SKM-1 (cell line): ENCODE data around the gene NACC2.
A peak's percentile ranks its signal among the peaks of the same experiment; 100 is the strongest.

Source experiments
- DNase-seq: peaks from one replicate; lab custom pipeline; 2025; ENCODE audit not compliant: unreplicated experiment; lab: John Stamatoyannopoulos, UW

NACC2 gene

DNA sequence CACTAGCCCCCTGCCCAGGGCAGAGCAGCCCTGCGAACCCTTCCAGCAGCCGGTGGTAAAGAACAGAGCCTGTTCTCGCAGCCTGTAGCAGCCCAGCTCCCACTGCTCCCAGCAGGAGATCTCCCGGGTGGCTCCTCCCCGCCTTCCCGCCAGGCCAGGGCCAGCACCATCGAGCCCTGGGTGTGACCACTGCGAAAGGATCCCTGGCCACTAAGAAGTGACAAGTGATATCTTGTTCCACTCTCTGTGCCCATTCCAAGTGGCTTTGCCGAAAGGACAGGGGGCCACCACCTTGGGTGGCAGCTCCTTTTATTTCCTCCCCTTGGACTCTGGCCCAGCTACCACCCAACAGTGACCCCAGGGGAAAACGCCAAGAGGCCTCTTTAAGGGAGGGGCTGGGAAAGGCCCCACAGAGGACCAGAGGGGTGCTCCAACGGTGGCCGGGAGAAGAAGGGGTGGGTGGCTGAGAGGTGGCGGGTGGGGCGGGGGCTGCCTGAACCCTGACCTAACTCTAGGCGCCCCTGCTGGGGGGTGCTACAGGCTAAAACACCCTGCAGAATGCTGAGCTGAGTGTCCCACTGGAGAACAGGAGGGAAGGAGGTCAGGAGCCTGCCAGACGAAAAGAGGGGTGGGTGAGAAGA lies 1.6 kb downstream of the NACC2 start:
- DNase-seq, result no peak

DNA sequence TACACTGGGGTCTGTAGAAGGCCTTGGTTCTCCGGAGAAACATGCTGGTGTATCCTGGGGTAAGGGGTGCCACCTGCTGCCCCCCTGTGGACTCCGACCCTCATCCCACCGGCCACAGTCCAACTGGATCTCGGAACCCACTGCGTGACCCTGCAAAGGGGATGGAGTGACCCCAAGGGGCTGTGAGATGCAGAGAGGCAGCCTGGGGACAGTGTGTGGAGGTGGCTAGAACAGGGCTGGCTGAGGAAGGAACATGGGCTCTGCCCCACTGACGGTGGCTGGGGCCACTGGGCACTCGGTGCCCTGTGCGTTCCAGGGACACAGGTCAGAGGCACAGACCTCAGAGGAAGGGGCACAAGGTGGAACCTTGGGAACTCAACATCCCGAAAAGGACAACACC lies 2.3 kb downstream of the NACC2 start:
- no peak for DNase-seq

DNA sequence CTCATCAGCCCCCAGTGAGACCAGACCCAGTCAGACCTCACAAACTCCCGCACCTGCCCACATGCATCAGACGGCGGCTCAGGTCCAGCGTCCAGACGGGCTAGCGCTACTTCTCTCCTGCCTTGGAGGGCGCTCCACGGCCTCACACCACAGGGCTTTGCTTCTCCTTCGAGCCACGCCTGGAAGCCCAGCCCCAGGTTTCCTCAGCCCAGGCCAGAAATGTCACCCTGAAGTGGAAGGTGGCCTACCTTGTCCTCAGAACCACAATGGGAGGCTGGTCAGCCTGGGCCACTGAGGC lies 2.8 kb downstream of the NACC2 start:
- DNase-seq, result no peak

DNA sequence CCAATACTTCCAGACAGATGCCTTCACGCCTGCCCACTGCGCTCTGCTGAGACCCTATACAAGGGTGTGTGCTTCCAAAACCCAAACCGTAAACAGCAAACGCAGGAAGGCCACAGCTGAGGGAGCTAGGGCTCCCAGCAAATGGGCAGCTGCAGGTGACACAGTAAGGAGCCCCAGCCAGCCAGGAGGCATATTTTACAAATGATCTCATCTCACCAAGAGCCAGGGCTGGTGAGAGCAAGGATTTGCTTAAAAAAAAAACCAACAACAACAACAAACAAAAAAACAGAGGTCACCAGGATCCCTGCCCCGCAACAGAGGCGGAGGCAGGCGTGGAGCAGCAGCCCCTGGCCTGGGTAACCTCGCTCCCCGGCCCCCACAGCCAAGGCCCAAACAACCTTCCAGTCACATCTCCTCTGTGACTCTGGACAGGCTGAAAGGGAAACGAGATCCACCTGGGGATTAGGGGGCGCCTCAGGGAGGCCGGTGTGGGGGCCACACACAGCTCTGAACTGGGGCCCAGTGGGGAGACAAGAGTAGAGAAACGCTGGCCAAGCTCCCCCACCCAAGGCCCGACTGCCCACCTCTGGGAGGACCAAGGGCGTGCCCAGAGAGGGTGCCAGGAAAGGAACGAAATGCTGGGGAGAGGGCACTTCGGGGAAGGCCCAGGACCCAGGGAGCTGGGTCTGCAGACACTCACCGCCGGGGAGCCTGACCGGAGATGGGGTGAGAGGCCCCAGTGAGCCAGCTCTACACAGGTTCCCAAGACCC lies 3.3 kb downstream of the NACC2 start:
- no peak for DNase-seq

DNA sequence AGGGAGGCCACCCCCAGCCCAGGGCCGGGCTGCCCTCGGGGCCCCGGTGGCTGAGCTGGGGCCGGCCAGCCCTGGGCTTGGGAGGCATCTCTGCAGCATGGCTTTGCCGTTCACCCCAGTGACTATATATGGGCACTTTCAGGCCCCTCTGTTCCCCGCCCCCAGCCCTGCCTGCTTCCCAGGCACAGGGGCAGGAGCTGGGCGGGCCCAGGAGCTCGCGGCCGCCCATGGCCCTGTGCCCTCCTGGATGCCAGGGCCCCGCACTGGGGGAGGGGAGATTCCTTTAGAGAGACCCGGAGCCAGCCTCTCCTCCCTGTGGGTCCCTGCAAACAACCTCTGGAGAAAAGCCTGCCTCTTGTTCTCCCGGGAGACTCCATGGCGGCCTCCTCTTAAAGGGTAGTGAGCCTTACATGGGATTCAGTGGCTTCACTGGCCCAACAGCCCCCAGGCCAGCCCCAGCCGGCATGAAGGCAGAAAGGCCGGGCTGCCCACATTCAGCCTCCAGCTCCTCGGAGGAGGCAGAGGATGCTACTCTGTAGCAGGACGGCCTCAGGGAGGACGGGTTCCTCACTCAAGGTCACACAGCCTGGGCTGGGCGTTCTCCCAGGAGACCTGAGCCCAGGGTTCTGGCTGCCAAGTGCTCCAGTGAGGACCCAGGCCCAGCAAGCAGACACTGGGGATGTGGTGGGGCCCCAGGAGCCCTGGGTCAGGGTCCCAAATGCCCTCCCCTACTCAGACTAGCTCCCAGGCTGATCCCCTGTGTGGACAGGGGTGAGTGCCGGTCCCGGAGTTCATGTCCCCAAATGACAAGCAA lies 4.1 kb downstream of the NACC2 start:
- no peak for DNase-seq

DNA sequence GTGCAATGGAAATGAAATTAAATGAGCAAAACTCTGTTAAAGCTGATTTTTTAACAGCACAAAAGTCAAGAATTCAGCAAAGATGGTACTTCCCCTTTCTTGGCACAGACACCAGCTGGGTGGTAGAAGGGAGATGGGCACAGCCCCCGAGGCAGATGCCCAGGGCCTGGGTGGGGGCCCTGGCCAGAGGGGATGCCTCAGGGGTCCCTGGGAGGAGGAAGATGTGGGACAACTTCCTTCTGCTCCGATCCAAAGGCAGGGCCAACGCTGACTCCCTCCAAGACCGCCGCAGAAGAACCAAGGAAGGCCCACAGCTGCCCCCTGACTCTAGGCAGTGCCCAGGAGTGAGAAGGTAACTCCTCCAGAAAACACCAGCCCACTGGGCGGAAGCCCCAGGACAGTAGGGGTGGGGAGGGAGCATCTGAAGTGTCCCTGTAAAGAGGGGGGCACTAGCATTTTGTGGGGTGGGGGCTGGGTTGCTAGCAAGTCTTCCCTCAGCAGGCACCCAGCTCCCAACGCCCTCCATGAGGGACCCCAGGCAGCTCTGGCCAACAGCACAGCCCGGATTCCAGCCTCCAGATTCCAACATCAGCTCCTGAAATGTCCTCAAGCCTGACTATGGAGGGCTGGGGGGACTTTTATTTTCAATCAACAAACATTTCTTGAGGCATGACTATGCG lies 4.9 kb downstream of the NACC2 start:
- no peak for DNase-seq

DNA sequence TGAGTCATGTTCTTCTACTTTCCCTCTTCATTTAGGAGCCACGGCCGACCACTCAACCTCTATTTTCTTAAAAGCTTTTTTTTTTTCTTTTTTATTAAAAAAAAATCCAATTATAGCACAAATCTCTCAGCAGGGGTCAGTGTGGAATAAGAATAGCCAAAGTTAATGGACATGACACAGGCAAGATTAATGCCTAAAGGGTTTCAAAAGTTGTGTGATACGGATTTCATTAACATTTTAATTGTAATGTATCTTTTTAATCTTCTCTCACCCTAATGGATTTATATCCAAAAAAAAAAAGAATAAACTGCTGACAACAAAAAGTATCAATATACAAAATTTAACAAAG lies 5.4 kb downstream of the NACC2 start:
- DNase-seq, result no peak

DNA sequence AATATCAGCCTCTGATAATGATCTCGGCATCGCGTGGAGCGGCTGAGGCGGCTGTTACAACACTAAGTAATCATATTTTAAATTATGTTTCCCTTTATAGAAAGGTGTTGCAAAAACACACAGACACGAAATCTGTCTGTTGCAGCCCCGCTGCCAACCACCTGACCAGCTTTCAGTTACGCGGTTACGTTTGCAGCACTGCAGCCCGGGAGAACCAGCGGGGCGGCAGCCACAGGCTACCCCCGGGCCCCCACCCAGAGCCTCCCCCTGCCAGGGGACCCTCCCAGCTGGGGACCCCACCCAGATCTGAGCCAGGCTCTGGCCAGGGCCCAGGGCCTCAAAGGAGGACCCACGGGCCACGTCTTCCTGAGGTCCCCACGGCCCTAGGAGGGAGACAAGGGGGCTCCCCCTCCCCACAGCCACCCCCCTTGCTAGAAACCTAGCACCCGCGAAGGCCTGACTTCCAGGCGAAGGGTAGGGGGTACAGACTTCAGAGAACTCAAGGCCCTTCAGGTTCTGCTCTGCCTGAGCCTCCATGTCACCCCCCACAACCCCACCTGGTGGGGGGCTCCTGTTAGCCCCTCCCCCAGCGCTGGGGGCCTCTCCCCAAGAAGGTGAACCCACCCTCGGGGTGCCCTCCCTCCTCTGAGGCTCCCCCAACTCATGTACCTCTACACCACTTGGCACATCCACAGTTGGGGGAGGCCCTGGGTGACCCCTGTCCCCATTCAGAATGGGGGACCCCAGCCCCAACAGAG lies 6.0 kb downstream of the NACC2 start:
- DNase-seq, result peak; percentile 42

DNA sequence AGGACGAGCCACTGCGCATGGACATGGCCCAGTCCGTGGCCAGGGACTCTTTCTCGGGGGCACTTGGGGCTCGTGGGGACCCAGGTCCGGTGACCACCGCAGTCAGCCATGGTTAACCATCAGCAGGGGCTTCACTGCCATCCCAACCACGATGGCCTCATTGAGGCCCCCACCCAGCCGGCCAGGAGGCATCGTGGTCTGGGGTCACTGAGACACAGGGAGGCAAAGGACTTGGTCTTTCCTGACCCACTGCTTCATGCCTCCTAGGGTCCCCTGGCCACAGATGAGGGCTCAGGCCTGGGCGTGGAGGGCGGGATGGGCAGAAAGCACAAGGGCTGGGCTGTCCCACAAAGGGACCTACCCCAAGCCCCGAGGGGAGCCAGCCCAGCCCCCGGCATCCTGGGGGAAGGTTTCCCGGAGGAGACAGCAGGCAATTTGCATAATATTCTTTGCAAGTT lies 6.6 kb downstream of the NACC2 start:
- no peak for DNase-seq

DNA sequence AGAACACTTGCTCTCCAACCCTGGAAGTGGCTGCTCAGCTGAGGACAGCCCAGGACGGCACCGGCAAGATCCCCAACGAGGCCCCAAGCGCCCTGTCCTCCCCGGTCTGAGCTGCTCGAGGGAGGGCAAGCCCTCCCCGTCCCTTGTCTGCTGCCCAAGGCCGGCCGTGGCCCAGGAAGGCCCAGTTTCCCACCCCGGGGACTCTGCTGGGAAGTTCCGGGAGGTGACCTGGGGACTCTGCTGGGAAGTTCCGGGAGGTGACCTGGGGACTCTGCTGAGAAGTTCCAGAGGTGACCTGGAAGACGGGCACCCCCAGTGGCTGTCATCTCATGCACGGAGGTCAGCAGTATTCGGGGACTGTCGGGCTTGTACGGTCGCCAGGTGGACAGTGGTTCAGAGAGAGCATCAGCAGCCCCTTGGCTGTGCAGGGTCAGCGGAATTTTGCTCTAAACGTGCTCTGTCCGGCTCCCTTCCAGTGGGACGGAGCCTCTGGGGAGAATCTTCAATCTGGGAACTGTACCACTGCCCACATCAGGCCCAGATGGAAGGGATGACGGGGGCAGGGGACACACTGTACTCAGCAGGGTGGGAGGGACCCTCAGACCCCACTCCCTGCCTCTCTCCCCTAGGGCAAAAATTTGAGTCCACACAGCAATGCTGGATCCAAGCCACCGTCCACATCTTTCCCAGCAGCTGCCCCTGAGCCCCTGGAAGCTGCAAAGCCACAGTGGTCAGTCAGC lies 7.2 kb downstream of the NACC2 start:
- no peak for DNase-seq

DNA sequence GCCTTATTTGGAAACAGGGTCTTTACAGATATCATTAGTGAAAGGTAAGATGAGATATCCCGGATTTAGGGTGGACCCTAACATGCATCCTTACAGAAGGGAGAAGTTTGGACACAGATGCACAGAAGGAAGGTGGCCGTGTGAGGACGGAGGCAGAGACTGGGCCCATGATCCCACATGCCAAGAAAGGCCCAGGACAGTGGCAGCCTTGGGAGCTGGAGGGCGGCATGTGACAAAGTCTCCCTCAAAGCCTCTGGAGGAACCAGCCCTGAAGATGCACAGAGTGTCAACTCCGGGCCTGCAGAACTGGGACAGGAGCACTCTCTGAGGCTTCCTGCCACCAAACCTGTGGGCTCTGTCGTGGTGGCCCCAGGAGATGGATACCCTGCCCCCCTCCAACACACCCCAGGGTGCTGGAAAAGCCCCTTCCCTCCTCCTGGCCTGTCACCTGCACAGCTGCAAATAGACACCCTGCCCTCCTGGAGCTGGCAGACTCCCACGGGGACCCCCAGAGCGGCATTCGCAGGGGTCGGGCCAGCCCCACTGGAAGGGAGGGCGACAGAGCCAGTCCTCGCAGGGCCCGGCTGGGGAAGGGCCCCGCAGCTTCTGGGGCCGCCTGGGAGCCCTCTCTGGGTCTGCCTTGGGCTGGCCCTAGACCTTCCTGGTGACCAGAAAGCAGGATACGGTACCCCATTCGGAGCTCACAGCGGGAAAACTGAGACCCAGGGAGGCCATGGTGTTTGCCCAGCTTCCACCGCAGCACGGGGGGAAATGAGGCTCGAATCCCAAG lies 7.9 kb downstream of the NACC2 start:
- DNase-seq, result no peak

DNA sequence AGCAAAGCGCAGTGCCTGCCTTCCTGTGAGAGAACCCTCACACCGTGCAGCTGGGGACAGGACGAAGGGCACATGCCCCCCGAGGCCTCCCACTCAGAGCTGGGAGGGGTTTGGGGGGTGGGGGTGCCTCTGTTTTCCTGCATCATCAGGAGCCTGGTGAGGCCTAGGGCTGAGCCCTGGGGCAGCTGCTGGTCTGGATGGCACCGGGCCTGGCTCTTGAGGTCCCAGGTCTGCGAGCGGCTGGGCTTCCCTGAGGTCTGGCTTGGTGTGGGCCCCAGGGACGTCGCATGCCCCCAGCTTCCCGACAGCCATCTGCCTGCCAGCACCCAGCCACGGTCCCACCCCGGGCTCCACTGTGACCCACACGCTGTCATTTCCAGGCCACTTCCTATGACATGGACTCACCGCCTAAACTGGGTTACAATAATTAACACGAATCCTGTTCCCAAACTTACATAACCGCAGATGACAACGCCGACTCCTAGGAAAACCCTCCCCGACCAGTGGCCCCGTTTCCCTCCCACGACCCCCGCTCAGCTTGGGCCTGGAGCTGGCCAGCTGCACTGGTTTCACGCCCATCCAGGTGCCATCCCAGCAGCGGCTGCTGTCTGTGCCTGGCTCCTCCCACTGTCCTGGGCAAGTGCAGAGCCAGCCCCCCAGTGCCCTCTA lies 8.7 kb downstream of the NACC2 start:
- no peak for DNase-seq

DNA sequence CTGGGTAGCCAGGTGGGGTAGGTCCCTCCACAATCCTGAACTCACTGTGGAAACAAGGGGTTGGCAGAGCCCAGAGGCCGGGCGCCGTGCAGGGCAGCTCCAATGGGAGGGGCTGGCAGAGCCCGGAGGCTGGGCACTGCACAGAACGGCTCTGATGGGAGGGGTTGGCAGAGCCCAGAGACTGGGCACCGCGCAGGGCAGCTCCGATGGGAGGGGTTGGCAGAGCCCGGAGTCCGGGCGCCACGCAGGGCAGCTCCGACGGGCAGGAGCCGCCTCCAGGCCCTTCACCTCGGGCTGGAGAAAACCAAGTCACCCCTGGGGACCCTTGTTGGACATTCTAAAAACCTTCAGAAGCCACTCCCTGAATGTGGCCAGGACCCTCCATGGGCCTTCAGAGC lies 9.3 kb downstream of the NACC2 start:
- no peak for DNase-seq

DNA sequence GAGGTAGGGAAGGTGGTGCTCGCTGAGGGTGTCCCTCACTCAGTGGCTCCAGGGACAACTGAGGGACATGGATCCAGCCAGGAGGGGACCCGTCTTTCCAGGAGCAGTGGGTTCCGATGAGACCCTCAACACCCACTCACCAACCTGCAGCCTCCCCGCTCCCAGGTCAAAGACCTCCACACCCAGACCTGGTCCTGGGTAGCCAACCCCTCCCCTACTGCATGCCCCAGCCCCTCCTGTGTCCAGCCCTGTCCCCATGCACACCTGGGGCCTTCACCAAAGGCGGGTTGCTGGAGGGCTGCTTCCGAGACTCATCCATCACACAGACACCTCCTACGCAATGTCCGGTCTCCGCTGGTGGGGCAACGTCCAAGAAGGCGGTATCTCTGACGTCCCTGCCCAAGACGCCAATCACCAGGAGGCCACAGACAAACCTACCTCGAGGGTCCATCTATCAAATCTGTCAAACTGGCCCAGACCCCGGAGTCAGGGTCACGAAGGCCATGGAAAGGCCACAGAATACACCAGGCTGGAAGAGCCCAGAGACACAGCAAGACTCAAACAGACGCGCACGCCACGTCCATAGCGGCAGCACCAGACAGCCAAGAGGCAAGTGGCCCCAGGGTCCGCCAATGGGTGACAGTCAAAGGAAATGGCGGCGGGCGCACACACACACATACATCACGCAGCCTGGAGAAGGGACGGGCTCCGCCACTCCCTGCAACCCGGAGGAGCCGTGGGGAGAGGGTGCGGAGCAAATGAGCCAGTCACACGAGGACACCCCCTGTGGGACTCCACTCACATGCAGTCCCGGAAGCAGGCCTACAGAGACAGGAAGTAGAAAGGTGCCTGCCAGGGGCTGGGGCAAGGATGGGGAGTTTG lies 10.8 kb downstream of the NACC2 start:
- no peak for DNase-seq

DNA sequence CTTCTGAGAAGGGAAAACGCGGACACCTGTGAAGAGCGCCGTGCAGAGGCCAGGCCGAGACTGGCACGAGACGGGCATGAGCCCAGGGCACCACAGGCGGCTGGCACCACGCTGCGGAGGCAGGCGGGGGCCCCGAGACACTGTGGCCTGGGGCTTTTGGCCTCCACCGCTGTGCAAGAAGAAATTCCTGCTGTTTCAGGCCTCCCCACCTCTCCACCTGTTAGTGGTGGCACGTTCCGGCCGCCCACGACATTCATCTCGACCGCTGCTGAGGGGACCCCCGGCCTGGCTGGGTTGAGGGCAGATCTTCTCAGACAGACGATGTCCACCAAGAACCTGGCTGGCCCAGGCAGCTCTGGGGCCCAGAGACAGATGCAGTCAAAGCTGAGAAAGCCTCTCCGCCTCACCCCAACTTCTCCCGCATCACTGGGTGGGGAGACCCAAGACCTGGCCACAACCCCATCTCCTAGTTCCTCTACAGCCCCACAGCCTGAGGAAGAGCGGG lies 11.5 kb downstream of the NACC2 start:
- no peak for DNase-seq

DNA sequence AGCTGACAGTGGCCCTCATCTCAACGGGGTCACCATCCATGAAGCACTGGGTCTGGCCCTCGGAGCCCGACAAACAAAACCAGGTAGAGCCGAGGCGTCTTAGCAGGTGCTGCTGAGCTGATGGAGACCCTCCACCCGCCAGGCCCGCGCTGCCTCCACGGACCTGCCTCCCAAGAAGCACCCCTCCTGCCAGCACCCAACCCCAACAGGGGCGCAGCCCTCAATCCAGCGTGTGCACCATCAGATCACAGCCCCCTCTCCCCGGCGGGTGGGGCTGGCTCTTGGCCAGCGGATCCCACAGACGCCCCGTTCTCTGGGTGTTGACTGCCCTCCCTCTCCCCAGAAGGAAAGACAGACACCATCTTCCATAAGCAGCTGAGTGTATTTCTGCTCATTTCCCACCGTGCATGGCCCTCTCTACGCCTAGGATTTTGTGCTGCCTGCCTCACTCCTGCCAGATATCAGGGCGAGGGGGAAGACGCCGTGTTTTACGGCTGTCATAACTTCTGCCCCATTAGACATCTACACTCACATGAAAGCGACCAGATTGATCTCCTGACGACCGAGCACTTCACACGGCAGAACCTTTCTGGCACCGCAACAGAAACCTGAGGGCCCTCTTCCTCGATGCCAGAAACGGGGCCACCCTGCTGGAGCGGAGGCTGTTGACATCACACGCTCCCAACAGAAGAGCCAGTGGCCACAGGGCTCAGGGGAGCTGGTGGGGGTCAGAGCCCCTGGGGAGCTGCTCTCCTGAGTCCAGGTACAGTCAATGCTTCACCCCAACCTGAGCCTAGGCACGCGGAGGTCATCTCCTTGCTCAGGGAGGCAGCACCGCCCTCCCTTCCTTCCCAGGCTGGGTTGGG lies 12.4 kb downstream of the NACC2 start:
- DNase-seq, result no peak
